Mesodermal cell (in vitro differentiated cells): ENCODE measurements around the gene MTRR.

ENCODE experiments used
- H3K27ac ChIP-seq: 2 replicates; pipeline ENCODE4 v1.7.0; 2013; ENCODE audit warnings: mild to moderate bottlenecking, low read depth, low read length, moderate library complexity; ENCODE audit not compliant: severe bottlenecking
- H3K36me3 ChIP-seq: 2 replicates; pipeline ENCODE4 v1.7.1; 2013; ENCODE audit warnings: mild to moderate bottlenecking, low read length, moderate library complexity; ENCODE audit not compliant: control insufficient read depth, insufficient read depth
- H3K4me1 ChIP-seq: one replicate; pipeline ENCODE4 v1.7.1; 2013; ENCODE audit warnings: mild to moderate bottlenecking, low read length; ENCODE audit not compliant: insufficient read depth, control insufficient read depth, poor library complexity, severe bottlenecking
- H3K4me3 ChIP-seq: 2 replicates; pipeline ENCODE4 v1.7.0; 2013; ENCODE audit warnings: low read length, control low read depth, mild to moderate bottlenecking; ENCODE audit not compliant: insufficient read depth, poor library complexity, severe bottlenecking; ENCODE audit errors: extremely low read depth
- H3K9me3 ChIP-seq: 2 replicates; pipeline ENCODE4 v1.7.1; 2013; ENCODE audit warnings: mild to moderate bottlenecking, low read length, moderate library complexity; ENCODE audit not compliant: control insufficient read depth
- WGBS, 2 experiments: methylation state at CpG; one replicate each; pipeline ENCODE4 v1.1.5; 2013; ENCODE audit warnings: missing lambda C conversion rate in 2 of 2; ENCODE audit not compliant: insufficient coverage in 2 of 2; 5-methylcytosine and 5-hydroxymethylcytosine counted together

The MTRR gene

DNA sequence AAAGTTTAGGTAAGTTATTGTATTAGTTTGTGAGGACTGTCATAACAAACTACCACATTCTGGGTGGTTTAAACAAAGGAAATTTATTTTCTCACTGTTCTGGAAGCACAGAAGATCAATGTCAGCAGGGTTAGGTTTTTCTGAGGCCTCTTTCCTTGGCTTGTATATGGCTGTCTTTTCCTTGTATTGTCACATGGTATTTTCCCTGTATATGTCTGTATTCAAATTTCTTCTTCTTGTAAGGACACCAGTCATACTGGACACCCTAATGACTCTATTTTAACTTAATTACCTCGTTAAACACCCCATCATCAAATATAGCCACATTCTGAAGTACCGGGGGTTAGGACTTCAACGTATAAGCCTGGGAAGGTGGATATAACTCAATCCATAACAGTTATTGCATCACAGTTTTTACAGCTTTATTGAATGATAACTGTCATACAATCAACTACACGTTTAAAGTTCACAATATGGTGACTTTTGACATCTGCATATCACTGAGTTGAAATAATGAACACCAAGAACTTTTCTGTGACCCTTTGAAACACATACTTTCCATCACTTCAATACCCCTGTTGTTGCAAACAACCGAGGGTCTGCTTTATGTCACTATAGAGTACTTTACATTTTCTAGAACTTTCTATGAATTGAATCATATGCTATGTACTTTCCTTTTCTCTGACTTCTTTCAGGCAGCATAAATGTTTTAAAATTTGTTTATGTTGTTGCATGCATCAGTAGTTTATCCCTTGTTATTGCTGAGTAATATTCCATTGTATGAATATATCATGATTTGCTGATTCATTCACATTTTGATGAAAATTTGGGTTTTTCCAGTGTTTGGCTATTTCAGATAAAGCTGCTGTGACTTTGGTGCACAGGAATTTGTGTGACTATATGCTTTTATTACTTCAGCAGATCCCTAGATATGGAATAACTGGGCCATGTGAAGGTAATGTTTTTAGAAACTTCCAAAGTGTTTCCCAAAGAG, 48.5 kb downstream of the MTRR start:
- peaks cover 4% of the 10 kb centered on the region for H3K9me3 ChIP-seq
- H3K4me3 ChIP-seq, result no peak overlapping the region
- H3K36me3 ChIP-seq, result no peaks in the 10 kb centered on the region
- no peak overlapping the region for H3K27ac ChIP-seq
- WGBS, 2 experiments, result 39 to 75% methylated on average over 1 to 4 of the region's 5 CpGs
- no peaks in the 10 kb centered on the region for H3K4me1 ChIP-seq

DNA sequence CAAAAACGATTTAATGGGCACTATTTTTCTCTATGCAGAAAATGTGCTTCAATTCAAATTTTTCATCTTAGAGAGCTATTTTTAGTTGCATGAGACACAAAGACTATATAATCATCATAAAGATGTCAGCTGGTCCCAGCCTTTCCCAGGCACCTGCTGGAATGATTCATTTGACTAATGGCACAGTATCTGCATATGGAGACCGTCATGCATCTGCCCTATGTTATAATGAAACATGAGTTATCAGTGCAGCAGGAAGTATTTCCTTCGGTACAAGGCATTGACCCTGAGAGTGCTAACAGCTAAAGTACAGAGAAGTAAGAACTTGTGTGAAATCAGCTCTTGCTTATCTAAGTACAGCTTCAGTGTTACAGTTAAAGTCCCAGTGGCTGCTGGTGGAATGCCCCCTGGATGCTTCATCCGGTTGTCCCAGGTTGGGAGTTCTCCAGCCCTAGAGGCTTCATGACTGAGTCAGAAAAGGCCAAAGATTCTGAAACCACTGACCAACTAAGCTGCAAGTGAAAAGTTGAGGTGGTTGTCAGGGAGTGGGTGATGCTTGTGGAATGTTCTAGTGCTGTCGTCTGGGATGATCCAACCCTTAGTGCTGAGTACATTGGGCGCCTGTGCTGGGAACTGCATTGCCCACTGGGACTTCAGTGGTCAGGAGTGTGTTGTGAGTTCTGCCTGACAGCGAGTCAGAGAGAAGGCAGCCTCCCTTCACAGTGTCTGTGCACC, 57.2 kb downstream of the MTRR start:
- Histone ChIP-seq H3K4me1 (no peaks in the 10 kb centered on the region), H3K9me3 (no peaks in the 10 kb centered on the region), H3K4me3 (no peak overlapping the region), H3K36me3 (no peaks in the 10 kb centered on the region), H3K27ac (no peak overlapping the region)
- WGBS, 2 experiments, result 76 to 87% methylated on average over 4 of the region's 7 CpGs

DNA sequence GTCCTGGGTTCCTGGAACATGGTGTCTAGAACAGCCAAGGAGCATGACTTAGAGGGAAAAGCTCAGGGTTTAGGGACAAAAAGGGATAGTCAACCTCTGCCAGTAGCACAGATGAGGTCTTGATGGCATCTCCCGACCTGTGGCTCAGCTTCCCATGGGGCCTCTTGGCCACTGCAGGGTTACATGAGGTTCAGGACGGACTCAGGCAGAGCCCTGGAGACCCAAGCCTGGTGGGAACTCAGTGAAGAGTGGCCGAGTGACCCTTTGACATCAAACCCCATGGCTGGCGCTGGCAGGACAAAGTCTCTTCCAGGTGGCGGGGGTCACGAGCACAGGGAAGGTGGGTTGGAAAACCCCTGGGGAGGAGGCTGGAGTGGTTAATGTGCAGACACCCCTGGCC, 57.8 kb downstream of the MTRR start:
- no peaks in the 10 kb centered on the region for H3K9me3 ChIP-seq
- no peaks in the 10 kb centered on the region for H3K36me3 ChIP-seq
- H3K4me3 ChIP-seq, result no peak overlapping the region
- H3K4me1 ChIP-seq, result no peaks in the 10 kb centered on the region
- WGBS, 2 experiments, result 74 to 83% methylated on average over 4 to 6 of the region's 6 CpGs
- H3K27ac ChIP-seq, result no peak overlapping the region

DNA sequence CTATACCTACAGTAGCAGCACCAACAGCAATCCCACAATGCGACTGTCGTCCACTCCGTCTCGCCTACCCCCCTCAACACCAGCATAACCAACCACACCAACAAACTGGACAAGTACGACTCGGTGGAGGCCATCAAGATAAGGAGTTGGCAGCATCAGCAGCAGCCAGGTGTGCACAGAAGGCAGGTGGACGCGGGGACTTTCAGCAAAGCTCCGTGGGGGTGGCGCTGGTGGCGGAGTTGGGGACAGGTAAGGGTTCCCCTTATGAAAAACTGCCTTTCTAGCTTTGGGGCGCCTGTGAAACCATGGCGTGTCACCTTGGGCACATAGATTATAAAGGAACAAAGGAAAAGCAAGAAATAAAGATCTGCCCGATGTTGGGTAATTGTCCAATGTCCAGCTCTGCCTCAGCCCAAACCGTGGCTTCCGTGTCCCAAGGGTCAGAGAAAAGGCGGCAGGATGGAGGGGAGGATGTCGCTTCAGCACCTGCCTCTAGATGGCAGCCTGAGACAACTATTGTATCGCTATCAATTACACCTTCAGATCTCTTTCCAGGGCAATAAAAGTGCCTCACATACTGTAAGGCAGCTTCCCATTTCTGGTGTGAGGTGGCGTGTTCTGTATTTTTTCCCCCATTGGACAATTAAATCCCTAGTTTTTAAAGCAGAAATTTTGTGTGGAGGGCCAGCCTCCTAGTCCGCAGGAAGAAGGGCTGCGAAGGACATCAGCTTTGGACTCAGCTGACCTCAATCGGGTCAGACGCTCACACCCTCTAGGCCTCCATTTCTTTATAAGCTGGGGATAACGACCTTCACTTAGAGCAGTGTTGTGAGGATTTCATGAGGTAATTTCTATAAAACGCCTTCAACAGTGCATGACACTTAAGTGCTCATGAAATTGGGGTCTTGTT, 58.8 kb downstream of the MTRR start:
- no peaks in the 10 kb centered on the region for H3K4me1 ChIP-seq
- H3K36me3 ChIP-seq, result no peaks in the 10 kb centered on the region
- H3K4me3 ChIP-seq, result no peak overlapping the region
- 52 to 61% methylated on average over 14 to 15 of the region's 26 CpGs for WGBS, 2 experiments
- H3K9me3 ChIP-seq, result no peaks in the 10 kb centered on the region
- no peak overlapping the region for H3K27ac ChIP-seq

DNA sequence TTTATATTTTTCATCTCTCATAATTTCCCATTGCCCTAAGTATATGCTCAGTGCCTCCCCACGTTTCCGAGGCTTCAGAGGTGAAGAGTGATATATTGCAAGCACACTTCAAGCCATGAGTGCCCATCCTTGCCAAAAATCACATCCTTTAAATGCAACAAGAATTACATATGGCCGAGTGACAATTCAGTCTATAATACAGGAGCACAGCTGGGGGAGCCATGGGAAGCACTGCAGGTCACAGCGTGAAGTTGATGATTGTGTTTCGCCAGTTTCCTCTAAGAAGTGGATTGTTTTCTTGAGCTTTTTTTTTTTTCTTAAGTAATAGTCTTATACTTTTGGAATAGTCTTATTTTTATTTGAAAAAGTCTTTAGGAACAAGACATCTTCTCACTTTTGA, 61.1 kb downstream of the MTRR start:
- Histone ChIP-seq H3K4me1 (no peaks in the 10 kb centered on the region), H3K27ac (no peak overlapping the region), H3K36me3 (no peaks in the 10 kb centered on the region), H3K4me3 (no peak overlapping the region), H3K9me3 (no peaks in the 10 kb centered on the region)
- WGBS, 2 experiments, result 50% methylated on average over 1 of the region's 5 CpGs; no CpG with 5 or more reads in 1 of the 2 experiments

DNA sequence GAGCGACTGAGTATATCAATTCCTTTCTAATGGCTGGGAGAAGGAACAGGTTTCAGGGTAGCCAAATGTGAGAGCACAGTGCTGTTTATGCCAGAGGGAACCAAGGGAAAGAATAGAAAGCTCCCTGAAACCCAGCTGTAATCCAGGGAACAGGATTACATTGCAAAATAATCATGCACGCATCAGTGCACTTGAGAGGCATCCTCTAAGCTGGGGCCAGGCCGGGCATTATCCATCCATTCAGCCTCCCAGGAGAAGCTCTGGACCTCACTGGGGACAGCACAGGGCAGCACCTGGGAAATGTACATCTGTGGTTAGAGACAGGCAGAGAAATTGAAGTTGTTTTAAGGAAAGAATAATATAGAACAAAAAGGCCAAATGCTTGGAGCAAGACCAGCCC, 72.7 kb downstream of the MTRR start:
- Histone ChIP-seq H3K27ac (no peak overlapping the region), H3K4me1 (no peaks in the 10 kb centered on the region), H3K36me3 (no peaks in the 10 kb centered on the region), H3K4me3 (no peak overlapping the region), H3K9me3 (no peaks in the 10 kb centered on the region)
- WGBS, 2 experiments, result 84 to 85% methylated on average over 3 of the region's 3 CpGs

DNA sequence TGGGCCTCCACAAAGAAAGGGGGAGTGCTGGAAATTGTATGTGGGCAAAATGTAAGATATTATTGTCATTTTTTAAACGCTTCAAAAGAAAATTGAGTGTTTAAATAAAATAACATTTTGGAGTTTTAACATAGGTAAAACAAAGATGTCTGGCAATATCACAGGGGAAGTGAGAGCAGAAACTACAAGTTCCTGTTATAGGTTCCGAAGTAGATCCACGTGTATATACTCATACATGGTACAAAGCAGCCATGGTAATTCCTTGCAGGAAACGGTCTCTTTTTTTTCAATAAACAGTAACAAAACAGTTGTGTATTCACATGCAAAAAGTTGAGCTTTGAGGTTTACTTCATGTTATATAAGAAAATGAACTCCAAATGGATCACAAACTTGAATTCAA, 78.4 kb downstream of the MTRR start:
- 88 to 100% methylated on average over 3 of the region's 4 CpGs for WGBS, 2 experiments
- Histone ChIP-seq H3K4me1 (no peaks in the 10 kb centered on the region), H3K36me3 (no peaks in the 10 kb centered on the region), H3K9me3 (no peaks in the 10 kb centered on the region), H3K4me3 (no peak overlapping the region), H3K27ac (no peak overlapping the region)
